Measurements from ENCODE around the gene TLK1.

GRCh38 chr2:171146633-171147032 is 14.1 kb downstream of the TLK1 start:
- TF ChIP-seq POLR2AphosphoS5 (IDR thresholded peaks at IDR 0.05) = no peak
- no peak for TF ChIP-seq EP300 (IDR thresholded peaks at IDR 0.05)
- TF ChIP-seq, protein P1, sequence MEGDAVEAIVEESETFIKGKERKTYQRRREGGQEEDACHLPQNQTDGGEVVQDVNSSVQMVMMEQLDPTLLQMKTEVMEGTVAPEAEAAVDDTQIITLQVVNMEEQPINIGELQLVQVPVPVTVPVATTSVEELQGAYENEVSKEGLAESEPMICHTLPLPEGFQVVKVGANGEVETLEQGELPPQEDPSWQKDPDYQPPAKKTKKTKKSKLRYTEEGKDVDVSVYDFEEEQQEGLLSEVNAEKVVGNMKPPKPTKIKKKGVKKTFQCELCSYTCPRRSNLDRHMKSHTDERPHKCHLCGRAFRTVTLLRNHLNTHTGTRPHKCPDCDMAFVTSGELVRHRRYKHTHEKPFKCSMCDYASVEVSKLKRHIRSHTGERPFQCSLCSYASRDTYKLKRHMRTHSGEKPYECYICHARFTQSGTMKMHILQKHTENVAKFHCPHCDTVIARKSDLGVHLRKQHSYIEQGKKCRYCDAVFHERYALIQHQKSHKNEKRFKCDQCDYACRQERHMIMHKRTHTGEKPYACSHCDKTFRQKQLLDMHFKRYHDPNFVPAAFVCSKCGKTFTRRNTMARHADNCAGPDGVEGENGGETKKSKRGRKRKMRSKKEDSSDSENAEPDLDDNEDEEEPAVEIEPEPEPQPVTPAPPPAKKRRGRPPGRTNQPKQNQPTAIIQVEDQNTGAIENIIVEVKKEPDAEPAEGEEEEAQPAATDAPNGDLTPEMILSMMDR (IDR thresholded peaks at IDR 0.05) = no peak
- no peak for TF ChIP-seq POLR2A (IDR thresholded peaks at IDR 0.05)
